ENCODE measurements around the gene SPINT3.

The SPINT3 gene

GRCh38 chr20:45515147-45515913, at the start of gene SPINT3:
SPINT3 (minus strand) TSS chr20:45515622; CDS start chr20:45515608, 14 bp downstream.
- no peak for DNase-seq (ENCODE audit: low read depth in 2 of 2)

- no peak for DNase-seq (ENCODE audit: low read depth in 2 of 2)
Observed at GRCh38 chr20:45564760-45565276, 49.4 kb upstream of the SPINT3 start.

- no peak for DNase-seq (ENCODE audit: low read depth in 2 of 2)
Observed at GRCh38 chr20:45555198-45555597, 39.8 kb upstream of the SPINT3 start.

- no peak for DNase-seq (ENCODE audit: low read depth in 2 of 2)
Observed at GRCh38 chr20:45552456-45552855, 37.0 kb upstream of the SPINT3 start.

GRCh38 chr20:45550765-45551164, 35.3 kb upstream of the SPINT3 start:
- no peak for DNase-seq (ENCODE audit: low read depth in 2 of 2)

- DNase-seq (ENCODE audit: low read depth in 2 of 2): no peak
Observed at GRCh38 chr20:45548410-45548809, 33.0 kb upstream of the SPINT3 start.

GRCh38 chr20:45547206-45547770, 31.9 kb upstream of the SPINT3 start, which contains the start of gene EPPIN:
EPPIN (minus strand) TSS chr20:45547401; CDS start chr20:45547357, 44 bp downstream.
- no peak for DNase-seq (ENCODE audit: low read depth in 2 of 2)

- DNase-seq (ENCODE audit: low read depth in 2 of 2): no peak
Observed at GRCh38 chr20:45545754-45546453, 30.5 kb upstream of the SPINT3 start.

- DNase-seq (ENCODE audit: low read depth in 2 of 2): no peak
Observed at GRCh38 chr20:45545351-45545750, 29.9 kb upstream of the SPINT3 start.

- no peak for DNase-seq (ENCODE audit: low read depth in 2 of 2)
Observed at GRCh38 chr20:45539382-45539781, 24.0 kb upstream of the SPINT3 start, which contains the start of gene WFDC6. WFDC6 (minus strand) TSS chr20:45539482; CDS start chr20:45539407, 75 bp downstream.

- DNase-seq (ENCODE audit: low read depth in 2 of 2): no peak
Observed at GRCh38 chr20:45538209-45538799, 22.9 kb upstream of the SPINT3 start.

- no peak for DNase-seq (ENCODE audit: low read depth in 2 of 2)
Observed at GRCh38 chr20:45527294-45527693, 11.9 kb upstream of the SPINT3 start.

- DNase-seq (ENCODE audit: low read depth in 2 of 2): no peak
Observed at GRCh38 chr20:45523821-45524220, 8.4 kb upstream of the SPINT3 start.

- DNase-seq (ENCODE audit: low read depth in 2 of 2): no peak
Observed at GRCh38 chr20:45518282-45518681, 2.9 kb upstream of the SPINT3 start.

- no peak for DNase-seq (ENCODE audit: low read depth in 2 of 2)
Observed at GRCh38 chr20:45510242-45510862, 5.1 kb downstream of the SPINT3 start.

- no peak for DNase-seq (ENCODE audit: low read depth in 2 of 2)
Observed at GRCh38 chr20:45509091-45509490, 6.3 kb downstream of the SPINT3 start.

- DNase-seq (ENCODE audit: low read depth in 2 of 2): no peak
Observed at GRCh38 chr20:45508068-45508886, 7.1 kb downstream of the SPINT3 start.

GRCh38 chr20:45507011-45507820, 8.2 kb downstream of the SPINT3 start:
- DNase-seq (ENCODE audit: low read depth in 2 of 2): no peak

- DNase-seq (ENCODE audit: low read depth in 2 of 2): no peak
Observed at GRCh38 chr20:45506398-45506797, 9.0 kb downstream of the SPINT3 start.

- no peak for DNase-seq (ENCODE audit: low read depth in 2 of 2)
Observed at GRCh38 chr20:45503403-45503802, 12.0 kb downstream of the SPINT3 start.
